Measurements from ENCODE around the gene EHD2. TPM values are rescaled to one million over a fixed set of nuclear protein-coding genes. Genes with fewer than 3 reads are reported as not detected.

Gene EHD2
- total RNA-seq, 2 donors from 2014 or later = 48.7 to 83.2 TPM

DNA sequence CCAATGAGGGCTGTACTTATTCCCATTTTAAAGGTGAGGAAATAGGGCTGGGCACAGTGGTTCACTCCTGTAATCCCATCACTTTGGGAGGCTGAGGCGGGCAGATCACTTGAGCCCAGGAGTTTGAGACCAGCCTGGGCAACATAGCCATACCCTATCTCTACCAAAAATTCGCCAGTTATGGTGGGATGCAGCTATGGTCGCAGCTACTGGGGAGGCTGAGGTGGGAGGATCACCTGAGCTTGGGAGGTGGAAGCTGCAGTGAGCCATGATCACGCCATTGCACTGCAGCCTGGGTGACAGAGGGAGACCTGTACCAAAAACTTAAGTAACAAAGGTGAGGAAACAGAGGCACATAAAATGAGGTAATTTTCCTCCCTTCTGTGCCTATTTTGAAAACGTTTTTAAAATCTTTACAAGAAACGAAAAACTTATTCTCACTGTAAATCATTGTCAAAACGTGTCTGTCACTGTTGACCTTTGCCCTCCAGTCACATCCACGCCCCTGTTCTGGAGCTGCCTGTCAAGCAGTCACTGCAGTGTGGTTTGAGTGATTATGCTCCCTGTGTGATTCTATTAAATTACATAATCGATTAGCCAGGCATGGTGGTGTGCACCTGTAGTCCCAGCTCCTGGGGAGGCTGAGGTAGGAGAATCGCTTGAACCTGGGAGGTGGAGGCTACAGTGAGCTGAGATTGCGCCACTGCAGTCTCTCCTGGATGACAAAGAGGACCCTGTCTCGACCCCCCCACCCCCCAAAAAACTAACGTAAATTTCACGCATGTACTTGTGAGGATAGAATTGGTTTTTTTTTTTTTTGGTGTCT lies 44.6 kb downstream of the EHD2 start:
- Histone ChIP-seq H3K4me3 (no peak overlapping the region), H3K4me1 (replicated peaks) (no peaks in the 10 kb centered on the region), H3K36me3 (peaks cover 20 to 45% of the 10 kb centered on the region in 2 donors), H3K27ac (no peak overlapping the region), H3K27me3 (replicated peaks; ENCODE audit: insufficient read depth) (no peaks in the 10 kb centered on the region), H3K9me3 (no peaks in the 10 kb centered on the region)
- DNase-seq (ENCODE audit: low spot score) = no peak
- 78% methylated on average over 14 of the region's 14 CpGs for WGBS
- intact Hi-C loops (cut with DNase I) = no loop called here
- no peak for TF ChIP-seq POLR2AphosphoS5 (IDR thresholded peaks at IDR 0.05)

DNA sequence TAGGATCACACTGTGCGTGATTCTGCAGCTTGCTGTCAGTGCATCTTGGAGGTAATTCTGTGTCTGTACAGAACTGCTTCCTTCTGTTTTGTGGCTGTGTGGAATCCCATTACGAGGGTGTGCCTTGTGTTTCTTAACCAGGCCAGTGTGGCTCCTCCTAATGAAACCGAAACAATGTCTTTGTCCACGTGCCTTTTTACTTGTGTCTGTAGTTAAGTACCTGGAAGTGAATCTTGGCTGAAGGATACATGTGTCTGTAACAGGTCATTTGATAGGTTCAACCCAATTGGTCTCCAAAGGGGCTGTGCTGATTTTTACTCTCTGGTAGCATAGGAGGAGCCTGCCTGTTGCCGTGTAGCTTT lies 45.2 kb downstream of the EHD2 start:
- Histone ChIP-seq H3K36me3 (peaks cover 15 to 39% of the 10 kb centered on the region in 2 donors), H3K4me3 (no peak overlapping the region), H3K9me3 (no peaks in the 10 kb centered on the region), H3K27ac (no peak overlapping the region), H3K4me1 (replicated peaks) (no peaks in the 10 kb centered on the region), H3K27me3 (replicated peaks; ENCODE audit: insufficient read depth) (no peaks in the 10 kb centered on the region)
- DNase-seq (ENCODE audit: low spot score) = no peak
- WGBS = 90% methylated on average over 5 of the region's 5 CpGs
- intact Hi-C loops (cut with DNase I) = no loop called here
- TF ChIP-seq, protein P1, sequence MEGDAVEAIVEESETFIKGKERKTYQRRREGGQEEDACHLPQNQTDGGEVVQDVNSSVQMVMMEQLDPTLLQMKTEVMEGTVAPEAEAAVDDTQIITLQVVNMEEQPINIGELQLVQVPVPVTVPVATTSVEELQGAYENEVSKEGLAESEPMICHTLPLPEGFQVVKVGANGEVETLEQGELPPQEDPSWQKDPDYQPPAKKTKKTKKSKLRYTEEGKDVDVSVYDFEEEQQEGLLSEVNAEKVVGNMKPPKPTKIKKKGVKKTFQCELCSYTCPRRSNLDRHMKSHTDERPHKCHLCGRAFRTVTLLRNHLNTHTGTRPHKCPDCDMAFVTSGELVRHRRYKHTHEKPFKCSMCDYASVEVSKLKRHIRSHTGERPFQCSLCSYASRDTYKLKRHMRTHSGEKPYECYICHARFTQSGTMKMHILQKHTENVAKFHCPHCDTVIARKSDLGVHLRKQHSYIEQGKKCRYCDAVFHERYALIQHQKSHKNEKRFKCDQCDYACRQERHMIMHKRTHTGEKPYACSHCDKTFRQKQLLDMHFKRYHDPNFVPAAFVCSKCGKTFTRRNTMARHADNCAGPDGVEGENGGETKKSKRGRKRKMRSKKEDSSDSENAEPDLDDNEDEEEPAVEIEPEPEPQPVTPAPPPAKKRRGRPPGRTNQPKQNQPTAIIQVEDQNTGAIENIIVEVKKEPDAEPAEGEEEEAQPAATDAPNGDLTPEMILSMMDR (IDR thresholded peaks at IDR 0.05) = no peak
- TF ChIP-seq POLR2AphosphoS5 (IDR thresholded peaks at IDR 0.05) (no peak), POLR2A (IDR thresholded peaks at IDR 0.05) (no peak)

DNA sequence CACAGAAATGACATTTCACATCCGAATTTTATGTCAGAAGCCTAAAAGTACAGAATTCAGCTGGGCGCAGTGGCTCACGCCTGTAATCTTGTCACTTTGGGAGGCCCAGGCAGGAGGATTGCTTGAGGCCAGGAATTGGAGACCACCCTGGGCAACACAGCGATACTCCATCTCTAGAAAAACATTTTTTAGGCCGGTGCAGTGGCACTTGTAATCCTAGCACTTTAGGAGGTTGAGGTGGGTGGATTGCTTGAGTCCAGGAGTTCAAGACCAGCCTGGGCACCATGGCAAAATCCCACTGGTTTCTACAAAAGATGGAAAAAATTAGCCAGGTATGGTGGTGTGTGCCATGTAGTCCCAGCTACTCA lies 47.4 kb downstream of the EHD2 start:
- Histone ChIP-seq H3K4me3 (no peak overlapping the region), H3K9me3 (no peaks in the 10 kb centered on the region), H3K4me1 (replicated peaks) (no peaks in the 10 kb centered on the region), H3K27ac (no peak overlapping the region), H3K27me3 (replicated peaks; ENCODE audit: insufficient read depth) (no peaks in the 10 kb centered on the region), H3K36me3 (peaks cover 8 to 17% of the 10 kb centered on the region in 2 donors)
- intact Hi-C loops (cut with DNase I) = no loop called here
- 93% methylated on average over 5 of the region's 5 CpGs for WGBS
- TF ChIP-seq, protein P1 (IDR thresholded peaks at IDR 0.05) = no peak
- TF ChIP-seq POLR2A (IDR thresholded peaks at IDR 0.05) (no peak), POLR2AphosphoS5 (IDR thresholded peaks at IDR 0.05) (no peak)
- DNase-seq (ENCODE audit: low spot score) = no peak

DNA sequence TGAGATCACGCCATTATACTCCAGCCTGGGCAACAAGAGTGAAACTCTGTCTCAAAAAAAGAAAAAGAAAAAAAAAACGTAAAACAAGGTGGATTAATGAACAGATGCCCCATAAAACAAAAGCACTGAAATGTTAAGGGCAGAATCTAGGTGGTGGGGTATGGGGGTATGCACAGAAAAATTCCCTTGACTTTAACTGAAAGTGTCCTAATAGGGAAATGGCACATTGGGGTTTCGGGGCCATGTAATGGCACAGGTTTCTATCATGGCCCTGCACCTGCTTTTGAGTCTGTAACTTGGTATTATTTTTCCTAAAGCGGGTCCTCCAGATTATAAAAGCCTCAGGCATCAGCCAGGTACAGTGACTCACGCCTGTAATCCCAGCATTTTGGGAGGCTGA lies 48.3 kb downstream of the EHD2 start:
- H3K36me3 ChIP-seq = peaks cover 0 to 8% of the 10 kb centered on the region in 2 donors
- no peak for DNase-seq (ENCODE audit: low spot score)
- no peaks in the 10 kb centered on the region for H3K9me3 ChIP-seq
- no peaks in the 10 kb centered on the region for H3K27me3 ChIP-seq (replicated peaks; ENCODE audit: insufficient read depth)
- no peak overlapping the region for H3K27ac ChIP-seq
- TF ChIP-seq POLR2A (IDR thresholded peaks at IDR 0.05) = no peak
- TF ChIP-seq, protein P1 (IDR thresholded peaks at IDR 0.05) = no peak
- no peak for TF ChIP-seq POLR2AphosphoS5 (IDR thresholded peaks at IDR 0.05)
- H3K4me3 ChIP-seq = no peak overlapping the region
- no peaks in the 10 kb centered on the region for H3K4me1 ChIP-seq (replicated peaks)
- intact Hi-C loops (cut with DNase I) = no loop called here
- WGBS = 78% methylated on average over 5 of the region's 5 CpGs

DNA sequence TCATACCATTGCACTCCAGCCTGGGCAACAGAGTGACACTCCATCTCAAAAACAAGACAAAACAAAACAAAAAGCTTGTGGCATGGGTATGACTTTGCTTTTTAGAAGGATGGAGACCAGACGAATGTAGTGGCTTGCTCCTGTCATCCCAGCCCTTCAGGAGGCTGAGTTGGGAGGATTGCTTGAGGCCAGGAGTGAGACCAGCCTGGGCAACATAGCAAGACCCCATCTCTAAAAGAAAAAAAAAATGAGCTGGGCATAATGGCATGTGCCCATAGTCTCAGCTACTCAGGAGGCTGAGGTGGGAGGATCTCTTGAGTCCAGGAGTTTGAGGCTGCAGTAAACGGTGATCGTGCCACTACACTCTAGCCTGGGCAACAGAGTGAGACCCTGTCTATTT lies 48.9 kb downstream of the EHD2 start:
- Histone ChIP-seq H3K27ac (no peak overlapping the region), H3K9me3 (no peaks in the 10 kb centered on the region), H3K36me3 (peaks cover 0 to 2% of the 10 kb centered on the region in 2 donors), H3K4me3 (no peak overlapping the region), H3K27me3 (replicated peaks; ENCODE audit: insufficient read depth) (no peaks in the 10 kb centered on the region), H3K4me1 (replicated peaks) (no peaks in the 10 kb centered on the region)
- intact Hi-C loops (cut with DNase I) = no loop called here
- WGBS = 52% methylated on average over 3 of the region's 3 CpGs
- no peak for DNase-seq (ENCODE audit: low spot score)
- TF ChIP-seq, protein P1 (IDR thresholded peaks at IDR 0.05) = no peak
- TF ChIP-seq POLR2A (IDR thresholded peaks at IDR 0.05) = no peak
